Stimulated activated CD8-positive, alpha-beta memory T cell treated with anti-CD3 and anti-CD28 coated beads, Interleukin-15, amount 100 ng/mL, for 4 hours (primary cell): ENCODE data around the gene KAT2B.
A peak's percentile ranks its signal among the peaks of the same experiment; 100 is the strongest.

Experiments
- DNase-seq, 2 donors: peaks; one replicate each; pipeline ENCODE4 v3.0.0-alpha.2; 2020; ENCODE audit warnings: low read depth in 2 of 2

The KAT2B gene

GRCh38 chr3:20096135-20096685, 56.0 kb downstream of the KAT2B start:
- DNase-seq, result no peak

GRCh38 chr3:20097015-20097414, 56.8 kb downstream of the KAT2B start:
- DNase-seq, result no peak

GRCh38 chr3:20099060-20099459, 58.8 kb downstream of the KAT2B start:
- DNase-seq, result no peak

- no peak for DNase-seq
Measured at GRCh38 chr3:20100151-20100550, 59.9 kb downstream of the KAT2B start.

GRCh38 chr3:20101041-20101440, 60.8 kb downstream of the KAT2B start:
- no peak for DNase-seq

GRCh38 chr3:20103731-20104130, 63.5 kb downstream of the KAT2B start:
- no peak for DNase-seq

GRCh38 chr3:20104167-20104661, 64.0 kb downstream of the KAT2B start:
- peak; percentile 7 to 36 for DNase-seq

- no peak for DNase-seq
Measured at GRCh38 chr3:20105513-20106280, 65.5 kb downstream of the KAT2B start.

- no peak for DNase-seq
Measured at GRCh38 chr3:20107722-20108121, 67.5 kb downstream of the KAT2B start.

GRCh38 chr3:20108869-20109268, 68.6 kb downstream of the KAT2B start:
- no peak for DNase-seq

GRCh38 chr3:20110826-20111225, 70.6 kb downstream of the KAT2B start:
- no peak for DNase-seq

GRCh38 chr3:20111836-20112235, 71.6 kb downstream of the KAT2B start:
- DNase-seq, result no peak

GRCh38 chr3:20121088-20121487, 80.8 kb downstream of the KAT2B start:
- no peak for DNase-seq

- no peak for DNase-seq
Measured at GRCh38 chr3:20123131-20123652, 82.9 kb downstream of the KAT2B start.

GRCh38 chr3:20125289-20125688, 85.0 kb downstream of the KAT2B start:
- DNase-seq, result no peak

GRCh38 chr3:20125897-20126296, 85.7 kb downstream of the KAT2B start:
- DNase-seq, result no peak

- no peak for DNase-seq
Measured at GRCh38 chr3:20128358-20128757, 88.1 kb downstream of the KAT2B start.

GRCh38 chr3:20130106-20130505, 89.9 kb downstream of the KAT2B start:
- no peak for DNase-seq

GRCh38 chr3:20136231-20136630, 96.0 kb downstream of the KAT2B start:
- no peak for DNase-seq

- no peak for DNase-seq
Measured at GRCh38 chr3:20137647-20138046, 97.4 kb downstream of the KAT2B start.

GRCh38 chr3:20140881-20141280, 100.6 kb downstream of the KAT2B start:
- no peak for DNase-seq

GRCh38 chr3:20141316-20141715, 101.1 kb downstream of the KAT2B start:
- no peak for DNase-seq

GRCh38 chr3:20141851-20142250, 101.6 kb downstream of the KAT2B start:
- no peak for DNase-seq
